Keratinocyte (primary cell): Measurements from ENCODE around the gene NMT2. TPM values are rescaled to one million over a fixed set of nuclear protein-coding genes. Genes with fewer than 3 reads are reported as not detected.

ENCODE experiments used
- DNase-seq: peaks from one replicate; pipeline ENCODE4 v3.0.0-alpha.2; 2011; ENCODE audit warnings: low read depth, missing footprints, low spot score
- FAIRE-seq: peaks from 2 replicates; lab custom pipeline; 2011; peaks lifted over from hg19 to GRCh38; lab: Jason Lieb, UNC
- H2AFZ ChIP-seq: 2 replicates; pipeline ENCODE4 v1.6.0; 2012; ENCODE audit warnings: low read length, control low read depth, inconsistent platforms; ENCODE audit not compliant: control insufficient read depth
- H3K27ac ChIP-seq: 2 replicates; pipeline ENCODE4 v1.5.1; 2011; ENCODE audit warnings: low read length; ENCODE audit not compliant: control insufficient read depth, insufficient read depth
- H3K27me3 ChIP-seq: 3 replicates; pipeline ENCODE4 v1.6.0; 2011; ENCODE audit warnings: low read length; ENCODE audit not compliant: control insufficient read depth, insufficient read depth; ENCODE audit errors: extremely low read depth
- H3K36me3 ChIP-seq, 2 experiments: 2 replicates in 1 of 2; 3 replicates in 1 of 2; pipeline ENCODE4 v1.5.1; 2011; ENCODE audit warnings: low read length in 2 of 2, mild to moderate bottlenecking in 1 of 2; ENCODE audit not compliant: control insufficient read depth in 2 of 2, insufficient read depth in 2 of 2; ENCODE audit errors: extremely low read depth in 1 of 2
- H3K4me1 ChIP-seq: 3 replicates; pipeline ENCODE4 v1.5.1; 2011; ENCODE audit warnings: low read length; ENCODE audit not compliant: control insufficient read depth, insufficient read depth; ENCODE audit errors: extremely low read depth
- H3K4me2 ChIP-seq: 3 replicates; pipeline ENCODE4 v1.6.0; 2011; ENCODE audit warnings: low read depth, low read length; ENCODE audit not compliant: control insufficient read depth, insufficient read depth; ENCODE audit errors: extremely low read depth
- H3K4me3 ChIP-seq, 3 experiments: fragments of 200-600 bp in 1 of 3; sonication (generic) in 1 of 3; 2 replicates in 2 of 3; 3 replicates in 1 of 3; pipeline ENCODE4 v1.5.1; 2011 to 2016; ENCODE audit warnings: low read length in 3 of 3, mild to moderate bottlenecking in 3 of 3, control low read depth in 2 of 3, inconsistent platforms in 1 of 3, low read depth in 1 of 3, mixed read lengths in 1 of 3, mixed run types in 1 of 3, moderate library complexity in 1 of 3; ENCODE audit not compliant: control insufficient read depth in 2 of 3, insufficient read depth in 2 of 3; ENCODE audit errors: extremely low read depth in 1 of 3
- H3K79me2 ChIP-seq: 2 replicates; pipeline ENCODE4 v1.6.0; 2012; ENCODE audit warnings: low read length; ENCODE audit not compliant: control insufficient read depth, insufficient read depth
- H3K9ac ChIP-seq: 3 replicates; pipeline ENCODE4 v1.6.0; 2011; ENCODE audit warnings: low read length; ENCODE audit not compliant: control insufficient read depth, insufficient read depth; ENCODE audit errors: extremely low read depth
- H3K9me1 ChIP-seq: 3 replicates; pipeline ENCODE4 v1.6.0; 2011; ENCODE audit warnings: low read length; ENCODE audit not compliant: control insufficient read depth, insufficient read depth; ENCODE audit errors: extremely low read depth
- H3K9me3 ChIP-seq: 2 replicates; pipeline ENCODE4 v1.5.1; 2012; ENCODE audit warnings: low read depth, low read length; ENCODE audit not compliant: control insufficient read depth
- H4K20me1 ChIP-seq: 3 replicates; pipeline ENCODE4 v1.6.0; 2011; ENCODE audit warnings: low read length; ENCODE audit not compliant: control insufficient read depth, insufficient read depth; ENCODE audit errors: extremely low read depth
- CTCF ChIP-seq, 3 experiments: IDR thresholded peaks in 1 of 3; conservative IDR thresholded peaks in 1 of 3; optimal IDR thresholded peaks in 1 of 3; 2 replicates in 2 of 3; 3 replicates in 1 of 3; pipeline versions ENCODE3 to v1.5.1; 2011; ENCODE audit warnings: low read length in 3 of 3, mild to moderate bottlenecking in 3 of 3, moderate library complexity in 2 of 3, control low read depth in 1 of 3, inconsistent platforms in 1 of 3; ENCODE audit not compliant: insufficient read depth in 2 of 3; ENCODE audit errors: extremely low read depth in 1 of 3
- EZH2 ChIP-seq: IDR thresholded peaks from one replicate; pipeline ENCODE4 v1.6.1; 2012; ENCODE audit warnings: inconsistent platforms, mild to moderate bottlenecking, low read length, moderate library complexity
- dilution Hi-C: fragments of 300-500 bp; cut with MboI; formaldehyde crosslinking; loops from one replicate; pipeline ENCODE4 v1.7.0; 2020; ENCODE audit warnings: low sequenced_read_pairs; ENCODE audit not compliant: extremely low pct_ligation_motif_present
- polyA plus RNA-seq, 5 experiments: library from polyadenylated mRNA; depleted of rRNA in 3 of 5; stranded (reverse) in 3 of 5; stranded (forward) in 1 of 5; unstranded in 1 of 5; fragments of >200 nt; gene quantifications; 1 replicate in 1 of 5; 2 replicates in 3 of 5; 3 replicates in 1 of 5; pipeline versions ENCODE4 v1.2.1 to v1.2.3, GENCODE V29; 2011 to 2012; ENCODE audit warnings: missing spikeins in 2 of 5, low read depth in 1 of 5, low replicate concordance in 1 of 5

The NMT2 gene
- polyA plus RNA-seq, 1 donor (not counting 4 experiments of a cell fraction or from before 2014, with no cell fraction given): 9.9 TPM

- Histone ChIP-seq H2AFZ (no peak overlapping the region), H3K36me3 (no peaks in the 10 kb centered on the region), H3K79me2 (peaks cover 57% of the 10 kb centered on the region), H3K27ac (no peak overlapping the region), H4K20me1 (no peaks in the 10 kb centered on the region), H3K4me3 (no peak overlapping the region), H3K4me2 (no peak overlapping the region), H3K4me1 (no peaks in the 10 kb centered on the region), H3K27me3 (no peaks in the 10 kb centered on the region), H3K9me3 (no peaks in the 10 kb centered on the region), H3K9ac (no peak overlapping the region), H3K9me1 (no peaks in the 10 kb centered on the region)
- TF ChIP-seq EZH2: no peak
- no peak for TF ChIP-seq CTCF (optimal IDR thresholded peaks at IDR 0.05 in 1 of 3, IDR thresholded peaks at IDR 0.05 in 1 of 3, conservative IDR thresholded peaks at IDR 0.05 in 1 of 3; ENCODE audit: extremely low read depth in 1 of 3, insufficient read depth in 2 of 3, low read length in 3 of 3)
- DNase-seq: no peak
- dilution Hi-C loops: no loop called here
- no peak for FAIRE-seq
Measured at GRCh38 chr10:15147594-15148392, 20.7 kb downstream of the NMT2 start.

- no peaks in the 10 kb centered on the region for H4K20me1 ChIP-seq
- H3K9ac ChIP-seq: no peak overlapping the region
- H3K36me3 ChIP-seq: no peaks in the 10 kb centered on the region
- H3K79me2 ChIP-seq: peaks cover 55% of the 10 kb centered on the region
- H3K27me3 ChIP-seq: no peaks in the 10 kb centered on the region
- DNase-seq: no peak
- no peaks in the 10 kb centered on the region for H3K9me3 ChIP-seq
- no peak overlapping the region for H2AFZ ChIP-seq
- dilution Hi-C loops: no loop called here
- no peak overlapping the region for H3K4me2 ChIP-seq
- no peak for TF ChIP-seq CTCF (optimal IDR thresholded peaks at IDR 0.05 in 1 of 3, IDR thresholded peaks at IDR 0.05 in 1 of 3, conservative IDR thresholded peaks at IDR 0.05 in 1 of 3; ENCODE audit: extremely low read depth in 1 of 3, insufficient read depth in 2 of 3, low read length in 3 of 3)
- TF ChIP-seq EZH2: no peak
- no peaks in the 10 kb centered on the region for H3K4me1 ChIP-seq
- H3K27ac ChIP-seq: no peak overlapping the region
- FAIRE-seq: no peak
- no peak overlapping the region for H3K4me3 ChIP-seq
- H3K9me1 ChIP-seq: no peaks in the 10 kb centered on the region
Measured at GRCh38 chr10:15146366-15146765, 22.1 kb downstream of the NMT2 start.
